Endothelial cell of umbilical vein (primary cell): ENCODE data around the gene NR5A1. TPM values are rescaled to one million over a fixed set of nuclear protein-coding genes. Genes with fewer than 3 reads are reported as not detected.

Experiments
- BruUV-seq: library from RNA; stranded (reverse); fragments of 400-500 nt; replicated peaks from 2 replicates; lab custom pipeline; 2021; lab: Mats Ljungman, UMichigan
- CTCF ChIA-PET: fragments of 300-600, 350-600 bp; sonication (Branson Sonifier 250); formaldehyde crosslinking; loops from one replicate; lab custom pipeline; 2021; ENCODE audit warnings: antibody characterized with exemption, inconsistent platforms; lab: Charles Lee
- POLR2A ChIA-PET: fragments of 300-600, 350-600 bp; sonication (Branson Sonifier 250); formaldehyde crosslinking; loops from one replicate; lab custom pipeline; 2021; ENCODE audit warnings: antibody characterized with exemption, inconsistent platforms; lab: Charles Lee
- DNase-seq: peaks from one replicate; pipeline ENCODE4 v3.0.0-alpha.2; 2011; ENCODE audit warnings: low read depth, low spot score
- FAIRE-seq: peaks from 2 replicates; lab custom pipeline; 2011; peaks lifted over from hg19 to GRCh38; lab: Jason Lieb, UNC
- H2AFZ ChIP-seq: 2 replicates; pipeline ENCODE4 v1.6.0; 2012; ENCODE audit warnings: low read depth, low read length, control low read depth, inconsistent platforms
- H3K27ac ChIP-seq: 2 replicates; pipeline ENCODE4 v1.5.1; 2011; ENCODE audit warnings: low read depth, mild to moderate bottlenecking, control low read depth, low read length, moderate library complexity; ENCODE audit not compliant: insufficient read depth
- H3K27me3 ChIP-seq, 2 experiments: 2 replicates each; pipeline versions ENCODE4 v1.6.0 to v1.6.1; 2011; ENCODE audit warnings: low read length in 2 of 2, mixed read lengths in 1 of 2; ENCODE audit not compliant: control insufficient read depth in 2 of 2, insufficient read depth in 2 of 2
- H3K36me3 ChIP-seq, 2 experiments: 2 replicates in 1 of 2; 3 replicates in 1 of 2; pipeline ENCODE4 v1.5.1; 2011; ENCODE audit warnings: low read length in 2 of 2, mild to moderate bottlenecking in 1 of 2, moderate library complexity in 1 of 2; ENCODE audit not compliant: control insufficient read depth in 2 of 2, insufficient read depth in 2 of 2; ENCODE audit errors: extremely low read depth in 1 of 2
- H3K4me1 ChIP-seq: 3 replicates; pipeline ENCODE4 v1.5.1; 2011; ENCODE audit warnings: mild to moderate bottlenecking, low read length; ENCODE audit not compliant: control insufficient read depth, insufficient read depth; ENCODE audit errors: extremely low read depth
- H3K4me2 ChIP-seq: 2 replicates; pipeline ENCODE4 v1.6.1; 2011; ENCODE audit warnings: low read length, control low read depth, mixed read lengths; ENCODE audit not compliant: insufficient read depth
- H3K4me3 ChIP-seq, 3 experiments: fragments of 200-600 bp in 1 of 3; sonication (generic), shearing (Covaris generic) in 1 of 3; replicated peaks in 1 of 3; 2 replicates each; pipeline ENCODE4 v1.5.1; 2011 to 2016; ENCODE audit warnings: control low read depth in 3 of 3, low read length in 3 of 3, mild to moderate bottlenecking in 2 of 3, inconsistent platforms in 1 of 3, low read depth in 1 of 3, moderate library complexity in 1 of 3; ENCODE audit not compliant: insufficient read depth in 1 of 3
- H3K79me2 ChIP-seq: 2 replicates; pipeline ENCODE4 v1.6.0; 2012; ENCODE audit warnings: low read length, inconsistent platforms; ENCODE audit not compliant: control insufficient read depth, insufficient read depth
- H3K9ac ChIP-seq: replicated peaks from 2 replicates; pipeline ENCODE3; 2011; ENCODE audit warnings: low read length, control low read depth; ENCODE audit not compliant: insufficient read depth; ENCODE audit errors: extremely low read depth
- H3K9me1 ChIP-seq: replicated peaks from 3 replicates; pipeline ENCODE4 v1.6.0; 2011; ENCODE audit warnings: mild to moderate bottlenecking, low read length; ENCODE audit not compliant: control insufficient read depth, insufficient read depth; ENCODE audit errors: extremely low read depth
- H3K9me3 ChIP-seq: replicated peaks from 2 replicates; pipeline ENCODE4 v1.5.1; 2012; ENCODE audit warnings: low read length, inconsistent platforms; ENCODE audit not compliant: control insufficient read depth, insufficient read depth
- H4K20me1 ChIP-seq: replicated peaks from 2 replicates; pipeline ENCODE3; 2011; ENCODE audit warnings: mild to moderate bottlenecking, low read length; ENCODE audit not compliant: control insufficient read depth, insufficient read depth; ENCODE audit errors: extremely low read depth
- CTCF ChIP-seq, 2 donors: IDR thresholded peaks; 1 replicate in 1 of 2; 2 replicates in 1 of 2; pipeline ENCODE4 v1.5.1; 2011; ENCODE audit warnings: low read length in 2 of 2, mild to moderate bottlenecking in 2 of 2, moderate library complexity in 2 of 2, control low read depth in 1 of 2, inconsistent platforms in 1 of 2, low read depth in 1 of 2; ENCODE audit not compliant: insufficient read depth in 1 of 2; ENCODE audit errors: extremely low read depth in 1 of 2
- EZH2 ChIP-seq: IDR thresholded peaks from 2 replicates; pipeline ENCODE4 v1.6.1; 2012; ENCODE audit warnings: borderline replicate concordance, low read depth, mild to moderate bottlenecking, moderate library complexity, low read length, inconsistent platforms; ENCODE audit not compliant: severe bottlenecking
- JUN ChIP-seq: IDR thresholded peaks from 2 replicates; pipeline ENCODE4 v1.6.1; 2011; ENCODE audit warnings: borderline replicate concordance, low read depth; ENCODE audit not compliant: insufficient read length, insufficient read depth
- MAX ChIP-seq: IDR thresholded peaks from 2 replicates; pipeline ENCODE4 v1.6.1; 2011; ENCODE audit not compliant: insufficient read depth, insufficient read length
- MYC ChIP-seq: IDR thresholded peaks from one replicate; pipeline ENCODE4 v1.6.1; 2011; ENCODE audit warnings: mild to moderate bottlenecking, low read depth, low read length
- POLR2A ChIP-seq: IDR thresholded peaks from 2 replicates; pipeline ENCODE4 v1.6.1; 2012; ENCODE audit warnings: low read depth, mild to moderate bottlenecking, control low read depth, low read length
- POLR2AphosphoS5 ChIP-seq: IDR thresholded peaks from 2 replicates; pipeline ENCODE4 v1.6.1; 2012; ENCODE audit warnings: low read depth, mild to moderate bottlenecking, control low read depth, low read length, moderate library complexity; ENCODE audit not compliant: insufficient read depth
- dilution Hi-C: fragments of 300-500 bp; cut with MboI; formaldehyde crosslinking; loops from one replicate; pipeline ENCODE4 v1.15.0; 2019; ENCODE audit warnings: low sequenced_read_pairs; ENCODE audit not compliant: extremely low pct_ligation_motif_present
- intact Hi-C: fragments of 100-400 bp; cut with micrococcal nuclease; formaldehyde crosslinking; loops from one replicate; pipeline ENCODE4 v1.10.0; 2022
- polyA plus RNA-seq, 4 experiments: library from polyadenylated mRNA; depleted of rRNA in 3 of 4; stranded (reverse) in 3 of 4; unstranded in 1 of 4; fragments of >200 nt; gene quantifications; 2 replicates each; pipeline versions ENCODE4 v1.2.1 to v1.2.3, GENCODE V29; 2011 to 2012; ENCODE audit warnings: missing spikeins in 1 of 4
- total RNA-seq: library from RNA; stranded (reverse); gene quantifications from 2 replicates; pipeline ENCODE4 v1.2.3, GENCODE V29; 2021

The NR5A1 gene
- total and polyA plus RNA-seq, 2 donors (not counting 3 experiments of a cell fraction or from before 2014, with no cell fraction given), result not detected

- H3K9me1 ChIP-seq, result no peaks in the 10 kb centered on the region
- ChIA-PET CTCF (interaction anchor here (2.6 kb wide), 2 partner anchors 14 to 63 kb away, joined by 9 to 28 read pairs; no protein-coding TSS in a partner anchor), POLR2A (no interaction called here)
- peaks cover 9% of the 10 kb centered on the region in 2 experiments for H3K27me3 ChIP-seq
- H3K9ac ChIP-seq, result no peak overlapping the region
- no peaks in the 10 kb centered on the region for H3K79me2 ChIP-seq
- no TSS peak for BruUV-seq
- no peak overlapping the region for H2AFZ ChIP-seq
- H3K36me3 ChIP-seq, result no peaks in the 10 kb centered on the region
- TF ChIP-seq CTCF (IDR thresholded peaks at IDR 0.05; ENCODE audit: extremely low read depth in 1 of 2, insufficient read depth in 1 of 2, low read depth in 1 of 2, low read length in 2 of 2), result no peak
- TF ChIP-seq POLR2A, result no peak
- TF ChIP-seq MYC, result no peak
- TF ChIP-seq EZH2, result no peak
- TF ChIP-seq JUN, result no peak
- no peak for TF ChIP-seq POLR2AphosphoS5
- TF ChIP-seq MAX, result no peak
- dilution Hi-C loops (no loop called here), intact Hi-C loops (loop anchor here (5.0 kb wide), 1 partner anchor 214 kb away; no protein-coding TSS in a partner anchor)
- FAIRE-seq (no peak), DNase-seq (no peak)
- no peaks in the 10 kb centered on the region for H3K4me1 ChIP-seq
- no peak overlapping the region for H3K4me2 ChIP-seq
- no peaks in the 10 kb centered on the region for H3K9me3 ChIP-seq
- H4K20me1 ChIP-seq, result no peaks in the 10 kb centered on the region
- no peak overlapping the region for H3K27ac ChIP-seq
- no peak overlapping the region for H3K4me3 ChIP-seq
These were observed 46.5 kb upstream of the NR5A1 start for GRCh38 chr9:124553738-124554137.
